K562 (cell line): ENCODE results near the gene HTR2B. TPM values are rescaled to one million over a fixed set of nuclear protein-coding genes. Genes with fewer than 3 reads are reported as not detected.

Experiments used
- ATAC-seq: fragments of 200-7000 bp; cut with Tn5 transposase; 3 replicates; pipeline ENCODE4 v1.9.1; 2020; ENCODE audit warnings: moderate library complexity
- BruUV-seq: library from RNA; stranded (reverse); fragments of 400-500 nt; replicated peaks from 2 replicates; lab custom pipeline; 2021; lab: Mats Ljungman, UMichigan
- CTCF ChIA-PET: fragments of 300-600 bp; formaldehyde crosslinking; extraction: SDS; loops from one replicate; lab custom pipeline; 2021; ENCODE audit warnings: low intra/inter-chr PET ratio; lab: Yijun Ruan, JAX
- POLR2A ChIA-PET: fragments of 300-600, 350-650 bp; sonication (Branson Sonifier 250); formaldehyde crosslinking; extraction: SDS; loops from one replicate; lab custom pipeline; 2021; ENCODE audit warnings: antibody characterized with exemption, inconsistent platforms; lab: Yijun Ruan, JAX
- DNase-seq, 4 experiments: peaks; one replicate each; pipeline versions ENCODE4 v3.0.0 to v3.0.0-alpha.2; 2011 to 2018; ENCODE audit warnings: low spot score in 3 of 4, mixed read lengths in 3 of 4; ENCODE audit errors: extremely low read depth in 1 of 4
- FAIRE-seq: peaks from 2 replicates; lab custom pipeline; 2011; peaks lifted over from hg19 to GRCh38; lab: Jason Lieb, UNC
- H2AFZ ChIP-seq: 2 replicates; pipeline ENCODE4 v1.6.0; 2011; ENCODE audit warnings: low read depth, low read length, control low read depth, inconsistent platforms
- H3K27ac ChIP-seq: fragments of 200-600 bp; 3 replicates; pipeline ENCODE4 v1.8.0; 2011; ENCODE audit warnings: low read depth, mild to moderate bottlenecking, control low read depth, inconsistent platforms, low read length, moderate library complexity, mixed read lengths; ENCODE audit errors: extremely low read depth
- H3K27me3 ChIP-seq, 2 experiments: fragments of 300-600 bp in 1 of 2; 2 replicates in 1 of 2; 3 replicates in 1 of 2; pipeline versions ENCODE4 v1.6.0 to v1.8.0; 2011; ENCODE audit warnings: inconsistent platforms in 2 of 2, low read length in 2 of 2, mild to moderate bottlenecking in 1 of 2, mixed read lengths in 1 of 2, moderate library complexity in 1 of 2; ENCODE audit not compliant: control insufficient read depth in 2 of 2, insufficient read depth in 2 of 2
- H3K36me3 ChIP-seq: fragments of 300-600 bp; 3 replicates; pipeline ENCODE4 v1.8.0; 2011; ENCODE audit warnings: mild to moderate bottlenecking, low read length, inconsistent platforms; ENCODE audit not compliant: control insufficient read depth, insufficient read depth
- H3K4me1 ChIP-seq, 2 experiments: fragments of 200-600 bp in 1 of 2; replicated peaks in 1 of 2; 2 replicates in 1 of 2; 3 replicates in 1 of 2; pipeline versions ENCODE4 v1.5.1 to v1.8.0; 2011; ENCODE audit warnings: inconsistent platforms in 2 of 2, low read length in 2 of 2, mild to moderate bottlenecking in 1 of 2, mixed read lengths in 1 of 2, moderate library complexity in 1 of 2; ENCODE audit not compliant: control insufficient read depth in 2 of 2, insufficient read depth in 2 of 2
- H3K4me2 ChIP-seq: 2 replicates; pipeline ENCODE4 v1.6.1; 2011; ENCODE audit warnings: low read length, control low read depth, inconsistent platforms, mixed read lengths; ENCODE audit not compliant: insufficient read depth
- H3K4me3 ChIP-seq: fragments of 200-600 bp; sonication (generic), shearing (Covaris generic); 2 replicates; pipeline ENCODE4 v1.5.1; 2016; ENCODE audit warnings: control low read depth, inconsistent platforms
- H3K79me2 ChIP-seq: fragments of 200-600 bp; 3 replicates; pipeline ENCODE4 v1.8.0; 2011; ENCODE audit warnings: low read length, inconsistent platforms; ENCODE audit not compliant: control insufficient read depth, insufficient read depth
- H3K9ac ChIP-seq, 2 experiments: 2 replicates each; pipeline versions ENCODE4 v1.6.0 to v1.6.1; 2011; ENCODE audit warnings: low read depth in 2 of 2, low read length in 2 of 2, control low read depth in 1 of 2, inconsistent platforms in 1 of 2, mild to moderate bottlenecking in 1 of 2, mixed read lengths in 1 of 2; ENCODE audit not compliant: insufficient read depth in 1 of 2
- H3K9me1 ChIP-seq: one replicate; pipeline ENCODE4 v1.6.0; 2011; ENCODE audit warnings: inconsistent platforms, mild to moderate bottlenecking, low read length, moderate library complexity; ENCODE audit not compliant: control insufficient read depth, insufficient read depth
- H3K9me3 ChIP-seq: replicated peaks from 2 replicates; pipeline ENCODE4 v1.5.1; 2011; ENCODE audit warnings: low read depth, low read length, inconsistent platforms; ENCODE audit not compliant: control insufficient read depth, insufficient read depth
- H4K20me1 ChIP-seq: replicated peaks from 2 replicates; pipeline ENCODE4 v1.6.1; 2011; ENCODE audit warnings: low read length, inconsistent platforms, mixed read lengths; ENCODE audit not compliant: control insufficient read depth, insufficient read depth
- CBFA2T3 ChIP-seq: fragments of 450-650 bp; IDR thresholded peaks from 2 replicates; pipeline ENCODE4 v1.6.1; 2017
- DLX4 ChIP-seq: fragments of 250-450 bp; sonication (Bioruptor Pico); IDR thresholded peaks from 2 replicates; pipeline ENCODE4 v1.6.1; 2021; ENCODE audit warnings: mild to moderate bottlenecking
- EHMT2 ChIP-seq: fragments of 450-650 bp; IDR thresholded peaks from 2 replicates; pipeline ENCODE4 v1.6.1; 2018; ENCODE audit warnings: antibody characterized with exemption
- ELF1 ChIP-seq: fragments of 200-800 bp; sonication (Bioruptor generic); IDR thresholded peaks from 2 replicates; pipeline ENCODE4 v1.6.1; 2016; ENCODE audit warnings: missing genetic modification characterization, missing compliant biosample characterization
- FOXM1 ChIP-seq, 2 experiments: fragments of 450-650 bp in 1 of 2; sonication (generic) in 1 of 2; formaldehyde crosslinking in 1 of 2; IDR thresholded peaks; 2 replicates each; pipeline versions ENCODE4 v1.6.1 to v1.9.0; 2017 to 2022; ENCODE audit warnings: low read depth in 2 of 2, mild to moderate bottlenecking in 2 of 2, missing genetic modification reagents in 1 of 2, moderate library complexity in 1 of 2
- FOXP1 ChIP-seq: sonication (generic); formaldehyde crosslinking; IDR thresholded peaks from 2 replicates; pipeline ENCODE4 v1.8.0; 2022; ENCODE audit warnings: mild to moderate bottlenecking, missing genetic modification reagents
- HDGF ChIP-seq: fragments of 450-650 bp; IDR thresholded peaks from 2 replicates; pipeline ENCODE4 v1.6.1; 2016
- KLF1 ChIP-seq: fragments of 450-650 bp; IDR thresholded peaks from 2 replicates; pipeline ENCODE4 v1.6.1; 2016; ENCODE audit warnings: missing genetic modification characterization, missing compliant biosample characterization
- LCOR ChIP-seq: sonication (generic); formaldehyde crosslinking; IDR thresholded peaks from 2 replicates; pipeline ENCODE4 v1.8.0; 2022; ENCODE audit warnings: mild to moderate bottlenecking, missing genetic modification reagents
- POLR2B ChIP-seq: fragments of 450-650 bp; IDR thresholded peaks from 2 replicates; pipeline ENCODE4 v1.6.1; 2018; ENCODE audit warnings: low read depth; ENCODE audit not compliant: partially characterized antibody
- RBFOX2 ChIP-seq: fragments of 200-400 bp; formaldehyde crosslinking; IDR thresholded peaks from 2 replicates; pipeline ENCODE4 v1.6.1; 2017; ENCODE audit warnings: low read depth, mild to moderate bottlenecking, low read length, moderate library complexity
- SMAD2 ChIP-seq: fragments of 150-350 bp; IDR thresholded peaks from 2 replicates; pipeline ENCODE4 v1.6.1; 2014; ENCODE audit warnings: low read depth, mild to moderate bottlenecking, low read length
- SP2 ChIP-seq: IDR thresholded peaks from 2 replicates; pipeline ENCODE4 v1.6.1; 2011; ENCODE audit warnings: mild to moderate bottlenecking, low read depth, low read length, moderate library complexity; ENCODE audit not compliant: poor library complexity, severe bottlenecking; ENCODE audit errors: extremely low read depth
- ZNF436 ChIP-seq: fragments of 250-450, 450-650 bp; sonication (Bioruptor Pico); formaldehyde crosslinking; IDR thresholded peaks from 2 replicates; pipeline ENCODE4 v1.7.0; 2020; ENCODE audit warnings: mild to moderate bottlenecking
- ZNF589 ChIP-seq: fragments of 200-800 bp; sonication (Bioruptor generic); IDR thresholded peaks from 2 replicates; pipeline ENCODE4 v1.6.1; 2016; ENCODE audit warnings: low read depth, missing genetic modification characterization, missing compliant biosample characterization
- WGBS: fragments of 100-300 bp; shearing (Covaris generic); methylation state at CpG from one replicate; pipeline ENCODE4 v1.1.6; 2016; ENCODE audit warnings: low coverage, mixed read lengths; ENCODE audit not compliant: insufficient coverage; ENCODE audit errors: missing lambda C conversion rate; 5-methylcytosine and 5-hydroxymethylcytosine counted together
- in situ Hi-C: fragments of 300-500 bp; cut with MboI; formaldehyde crosslinking; loops from 4 replicates; pipeline ENCODE4 v1.15.0; 2018; ENCODE audit warnings: inconsistent platforms, mixed read lengths
- intact Hi-C: fragments of 100-400 bp; cut with micrococcal nuclease; formaldehyde crosslinking; loops from 2 replicates; pipeline ENCODE4 v1.14.2; 2022
- polyA plus RNA-seq, 8 experiments: library from polyadenylated mRNA; depleted of rRNA in 4 of 8; stranded (reverse) in 5 of 8; unstranded in 3 of 8; fragments of >200 nt; fragmentation: Nextera tagmentation in 2 of 8; fragmentation: Illumina TruSeq in 1 of 8; extraction: Ambion mirVana in 2 of 8; extraction: Trizol in 1 of 8; gene quantifications; 2 replicates each; pipeline versions ENCODE4 v1.2.1 to v1.2.3, GENCODE V29; 2011 to 2014; ENCODE audit warnings: inconsistent platforms in 1 of 8, missing spikeins in 1 of 8
- total RNA-seq, 7 experiments: library from RNA; depleted of rRNA in 6 of 7; stranded (reverse); fragments of >200 nt in 6 of 7; fragmentation: Illumina TruSeq in 2 of 7; extraction: Trizol in 2 of 7; gene quantifications; 2 replicates each; pipeline versions ENCODE4 v1.2.1 to v1.2.3, GENCODE V29; 2011 to 2021; ENCODE audit warnings: low replicate concordance in 1 of 7
- TF ChIP-seq, protein P1 (sequence below): fragments of 450-650 bp; formaldehyde crosslinking; IDR thresholded peaks from 2 replicates; pipeline ENCODE4 v1.4.0; 2020; ENCODE audit warnings: mild to moderate bottlenecking, moderate library complexity
- TF ChIP-seq, protein P2 (sequence below): fragments of 250-450 bp; sonication (Bioruptor Pico); IDR thresholded peaks from 2 replicates; pipeline ENCODE4 v1.8.0; 2022; ENCODE audit warnings: inconsistent platforms

The HTR2B gene
- total and polyA plus RNA-seq, 9 of the 15 experiments (the other 6 are each of a cell fraction or from before 2014, with no cell fraction given) = not detected

DNA sequence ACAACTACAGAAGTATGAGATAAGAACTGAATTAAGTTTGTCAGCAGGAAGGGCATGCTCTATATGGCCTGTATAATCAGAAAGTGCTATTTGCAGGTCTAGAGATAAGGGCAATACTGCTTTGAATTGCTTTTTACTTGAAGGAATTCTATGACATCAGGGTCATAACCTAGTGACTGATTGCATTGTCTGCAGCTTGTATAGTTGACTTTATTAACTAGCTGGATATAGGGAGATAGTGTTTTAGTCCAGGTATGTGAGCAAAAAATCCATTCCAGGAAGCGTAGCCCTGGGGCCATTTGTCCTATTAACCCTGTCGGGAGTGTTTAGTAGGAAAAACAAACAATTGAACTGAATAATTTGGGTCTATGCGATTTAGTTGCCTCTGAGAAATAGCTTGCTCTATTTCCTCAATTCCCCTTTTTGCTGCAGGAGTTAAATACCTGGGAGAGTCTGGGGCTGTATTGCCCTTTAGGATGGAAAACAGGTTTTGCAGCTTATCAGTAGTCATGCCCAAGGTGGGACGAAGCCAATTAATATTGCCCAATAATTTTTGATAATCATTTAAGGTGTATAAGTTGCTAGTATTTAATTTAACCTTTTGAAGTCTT lies 30.0 kb downstream of the HTR2B start (continued):
- TF ChIP-seq HDGF = no peak
- TF ChIP-seq RBFOX2 = no peak
- TF ChIP-seq CBFA2T3 = peak; percentile 24; the same call in 1 of the 2 replicates
- no peak for TF ChIP-seq FOXM1 (IDR thresholded peaks at IDR 0.05; ENCODE audit: low read depth)
- no peak for TF ChIP-seq FOXM1 (CRISPR knock-in tag; IDR thresholded peaks at IDR 0.05; ENCODE audit: low read depth)
- no peak for TF ChIP-seq FOXP1 (CRISPR knock-in tag)

DNA sequence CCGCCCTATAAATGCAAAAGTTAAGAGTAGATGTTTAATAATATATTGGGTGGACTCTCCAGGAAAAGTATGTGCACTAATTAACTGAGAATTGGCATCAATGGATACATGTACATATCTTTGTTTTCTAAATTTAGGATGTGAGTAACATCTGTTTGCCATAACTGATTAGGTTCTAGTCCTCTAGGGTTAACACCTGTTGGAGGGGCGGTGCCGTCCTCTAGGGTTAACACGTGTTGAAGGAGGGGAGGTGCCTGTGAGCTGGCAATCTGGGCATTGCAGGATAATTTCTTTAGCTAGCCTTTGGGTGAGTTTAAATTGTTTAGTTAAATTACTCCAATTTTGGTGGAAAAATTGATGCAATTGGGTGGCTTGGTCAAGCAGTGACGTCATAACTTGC lies 30.9 kb downstream of the HTR2B start:
- in situ Hi-C loops = no loop called here
- no peaks in the 10 kb centered on the region for H3K9me1 ChIP-seq
- no peak overlapping the region for H2AFZ ChIP-seq
- no TSS peak for BruUV-seq
- intact Hi-C loops = no loop called here
- H3K27me3 ChIP-seq = no peaks in the 10 kb centered on the region
- H4K20me1 ChIP-seq = no peaks in the 10 kb centered on the region
- H3K36me3 ChIP-seq = peaks cover 49% of the 10 kb centered on the region
- FAIRE-seq (no peak), DNase-seq (no peak), ATAC-seq (no peak)
- ChIA-PET CTCF (no interaction called here), POLR2A (no interaction called here)
- no peaks in the 10 kb centered on the region; a peak in 1 of 5 replicates for H3K4me1 ChIP-seq
- H3K9me3 ChIP-seq = no peaks in the 10 kb centered on the region
- H3K9ac ChIP-seq = no peak overlapping the region
- H3K27ac ChIP-seq = no peak overlapping the region
- no peak overlapping the region for H3K4me3 ChIP-seq
- H3K4me2 ChIP-seq = no peak overlapping the region
- 80% methylated on average over 5 of the region's 5 CpGs for WGBS
- H3K79me2 ChIP-seq = no peaks in the 10 kb centered on the region; the same call in 2 of the 3 replicates
- TF ChIP-seq, protein P1, sequence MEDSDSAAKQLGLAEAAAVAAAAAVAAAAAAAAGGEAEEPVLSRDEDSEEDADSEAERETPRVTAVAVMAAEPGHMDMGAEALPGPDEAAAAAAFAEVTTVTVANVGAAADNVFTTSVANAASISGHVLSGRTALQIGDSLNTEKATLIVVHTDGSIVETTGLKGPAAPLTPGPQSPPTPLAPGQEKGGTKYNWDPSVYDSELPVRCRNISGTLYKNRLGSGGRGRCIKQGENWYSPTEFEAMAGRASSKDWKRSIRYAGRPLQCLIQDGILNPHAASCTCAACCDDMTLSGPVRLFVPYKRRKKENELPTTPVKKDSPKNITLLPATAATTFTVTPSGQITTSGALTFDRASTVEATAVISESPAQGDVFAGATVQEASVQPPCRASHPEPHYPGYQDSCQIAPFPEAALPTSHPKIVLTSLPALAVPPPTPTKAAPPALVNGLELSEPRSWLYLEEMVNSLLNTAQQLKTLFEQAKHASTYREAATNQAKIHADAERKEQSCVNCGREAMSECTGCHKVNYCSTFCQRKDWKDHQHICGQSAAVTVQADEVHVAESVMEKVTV = no peak
- TF ChIP-seq, protein P2, sequence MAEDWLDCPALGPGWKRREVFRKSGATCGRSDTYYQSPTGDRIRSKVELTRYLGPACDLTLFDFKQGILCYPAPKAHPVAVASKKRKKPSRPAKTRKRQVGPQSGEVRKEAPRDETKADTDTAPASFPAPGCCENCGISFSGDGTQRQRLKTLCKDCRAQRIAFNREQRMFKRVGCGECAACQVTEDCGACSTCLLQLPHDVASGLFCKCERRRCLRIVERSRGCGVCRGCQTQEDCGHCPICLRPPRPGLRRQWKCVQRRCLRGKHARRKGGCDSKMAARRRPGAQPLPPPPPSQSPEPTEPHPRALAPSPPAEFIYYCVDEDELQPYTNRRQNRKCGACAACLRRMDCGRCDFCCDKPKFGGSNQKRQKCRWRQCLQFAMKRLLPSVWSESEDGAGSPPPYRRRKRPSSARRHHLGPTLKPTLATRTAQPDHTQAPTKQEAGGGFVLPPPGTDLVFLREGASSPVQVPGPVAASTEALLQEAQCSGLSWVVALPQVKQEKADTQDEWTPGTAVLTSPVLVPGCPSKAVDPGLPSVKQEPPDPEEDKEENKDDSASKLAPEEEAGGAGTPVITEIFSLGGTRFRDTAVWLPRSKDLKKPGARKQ (CRISPR knock-in tag) = no peak
- TF ChIP-seq DLX4 (CRISPR knock-in tag) (no peak), EHMT2 (no peak), POLR2B (no peak), LCOR (CRISPR knock-in tag) (no peak), ELF1 (tag) (no peak), KLF1 (tag) (no peak), ZNF436 (CRISPR knock-in tag) (no peak), ZNF589 (CRISPR knock-in tag) (no peak), SP2 (no peak), SMAD2 (no peak)
